Endothelial cell of umbilical vein (primary cell): ENCODE results near the gene ZNF627. TPM values are rescaled to one million over a fixed set of nuclear protein-coding genes. Genes with fewer than 3 reads are reported as not detected.

ENCODE experiments used
- BruUV-seq: library from RNA; stranded (reverse); fragments of 400-500 nt; replicated peaks from 2 replicates; lab custom pipeline; 2021; lab: Mats Ljungman, UMichigan
- CTCF ChIA-PET: fragments of 300-600, 350-600 bp; sonication (Branson Sonifier 250); formaldehyde crosslinking; loops from one replicate; lab custom pipeline; 2021; ENCODE audit warnings: antibody characterized with exemption, inconsistent platforms; lab: Charles Lee
- POLR2A ChIA-PET: fragments of 300-600, 350-600 bp; sonication (Branson Sonifier 250); formaldehyde crosslinking; loops from one replicate; lab custom pipeline; 2021; ENCODE audit warnings: antibody characterized with exemption, inconsistent platforms; lab: Charles Lee
- DNase-seq: peaks from one replicate; pipeline ENCODE4 v3.0.0-alpha.2; 2011; ENCODE audit warnings: low read depth, low spot score
- FAIRE-seq: peaks from 2 replicates; lab custom pipeline; 2011; peaks lifted over from hg19 to GRCh38; lab: Jason Lieb, UNC
- H2AFZ ChIP-seq: 2 replicates; pipeline ENCODE4 v1.6.0; 2012; ENCODE audit warnings: low read depth, low read length, control low read depth, inconsistent platforms
- H3K27ac ChIP-seq: 2 replicates; pipeline ENCODE4 v1.5.1; 2011; ENCODE audit warnings: low read depth, mild to moderate bottlenecking, control low read depth, low read length, moderate library complexity; ENCODE audit not compliant: insufficient read depth
- H3K27me3 ChIP-seq, 2 experiments: 2 replicates each; pipeline versions ENCODE4 v1.6.0 to v1.6.1; 2011; ENCODE audit warnings: low read length in 2 of 2, mixed read lengths in 1 of 2; ENCODE audit not compliant: control insufficient read depth in 2 of 2, insufficient read depth in 2 of 2
- H3K36me3 ChIP-seq, 2 experiments: 2 replicates in 1 of 2; 3 replicates in 1 of 2; pipeline ENCODE4 v1.5.1; 2011; ENCODE audit warnings: low read length in 2 of 2, mild to moderate bottlenecking in 1 of 2, moderate library complexity in 1 of 2; ENCODE audit not compliant: control insufficient read depth in 2 of 2, insufficient read depth in 2 of 2; ENCODE audit errors: extremely low read depth in 1 of 2
- H3K4me1 ChIP-seq: 3 replicates; pipeline ENCODE4 v1.5.1; 2011; ENCODE audit warnings: mild to moderate bottlenecking, low read length; ENCODE audit not compliant: control insufficient read depth, insufficient read depth; ENCODE audit errors: extremely low read depth
- H3K4me2 ChIP-seq: 2 replicates; pipeline ENCODE4 v1.6.1; 2011; ENCODE audit warnings: low read length, control low read depth, mixed read lengths; ENCODE audit not compliant: insufficient read depth
- H3K4me3 ChIP-seq, 3 experiments: fragments of 200-600 bp in 1 of 3; sonication (generic), shearing (Covaris generic) in 1 of 3; replicated peaks in 1 of 3; 2 replicates each; pipeline ENCODE4 v1.5.1; 2011 to 2016; ENCODE audit warnings: control low read depth in 3 of 3, low read length in 3 of 3, mild to moderate bottlenecking in 2 of 3, inconsistent platforms in 1 of 3, low read depth in 1 of 3, moderate library complexity in 1 of 3; ENCODE audit not compliant: insufficient read depth in 1 of 3
- H3K79me2 ChIP-seq: 2 replicates; pipeline ENCODE4 v1.6.0; 2012; ENCODE audit warnings: low read length, inconsistent platforms; ENCODE audit not compliant: control insufficient read depth, insufficient read depth
- H3K9ac ChIP-seq: replicated peaks from 2 replicates; pipeline ENCODE3; 2011; ENCODE audit warnings: low read length, control low read depth; ENCODE audit not compliant: insufficient read depth; ENCODE audit errors: extremely low read depth
- H3K9me1 ChIP-seq: replicated peaks from 3 replicates; pipeline ENCODE4 v1.6.0; 2011; ENCODE audit warnings: mild to moderate bottlenecking, low read length; ENCODE audit not compliant: control insufficient read depth, insufficient read depth; ENCODE audit errors: extremely low read depth
- H3K9me3 ChIP-seq: replicated peaks from 2 replicates; pipeline ENCODE4 v1.5.1; 2012; ENCODE audit warnings: low read length, inconsistent platforms; ENCODE audit not compliant: control insufficient read depth, insufficient read depth
- H4K20me1 ChIP-seq: replicated peaks from 2 replicates; pipeline ENCODE3; 2011; ENCODE audit warnings: mild to moderate bottlenecking, low read length; ENCODE audit not compliant: control insufficient read depth, insufficient read depth; ENCODE audit errors: extremely low read depth
- FOS ChIP-seq: IDR thresholded peaks from 2 replicates; pipeline ENCODE4 v1.6.1; 2011; ENCODE audit warnings: mild to moderate bottlenecking, low read length, moderate library complexity, borderline replicate concordance; ENCODE audit not compliant: insufficient read depth
- GATA2 ChIP-seq: IDR thresholded peaks from 2 replicates; pipeline ENCODE4 v1.7.0; 2011; ENCODE audit warnings: low read depth, mild to moderate bottlenecking, moderate library complexity, mixed read lengths, low read length; ENCODE audit not compliant: insufficient read length, insufficient read depth
- JUN ChIP-seq: IDR thresholded peaks from 2 replicates; pipeline ENCODE4 v1.6.1; 2011; ENCODE audit warnings: borderline replicate concordance, low read depth; ENCODE audit not compliant: insufficient read length, insufficient read depth
- MYC ChIP-seq: IDR thresholded peaks from one replicate; pipeline ENCODE4 v1.6.1; 2011; ENCODE audit warnings: mild to moderate bottlenecking, low read depth, low read length
- POLR2AphosphoS5 ChIP-seq: IDR thresholded peaks from 2 replicates; pipeline ENCODE4 v1.6.1; 2012; ENCODE audit warnings: low read depth, mild to moderate bottlenecking, control low read depth, low read length, moderate library complexity; ENCODE audit not compliant: insufficient read depth
- dilution Hi-C: fragments of 300-500 bp; cut with MboI; formaldehyde crosslinking; loops from one replicate; pipeline ENCODE4 v1.15.0; 2019; ENCODE audit warnings: low sequenced_read_pairs; ENCODE audit not compliant: extremely low pct_ligation_motif_present
- intact Hi-C: fragments of 100-400 bp; cut with micrococcal nuclease; formaldehyde crosslinking; loops from one replicate; pipeline ENCODE4 v1.10.0; 2022
- polyA plus RNA-seq, 4 experiments: library from polyadenylated mRNA; depleted of rRNA in 3 of 4; stranded (reverse) in 3 of 4; unstranded in 1 of 4; fragments of >200 nt; gene quantifications; 2 replicates each; pipeline versions ENCODE4 v1.2.1 to v1.2.3, GENCODE V29; 2011 to 2012; ENCODE audit warnings: missing spikeins in 1 of 4
- total RNA-seq: library from RNA; stranded (reverse); gene quantifications from 2 replicates; pipeline ENCODE4 v1.2.3, GENCODE V29; 2021

ZNF627 gene
- total and polyA plus RNA-seq, 2 donors (not counting 3 experiments of a cell fraction or from before 2014, with no cell fraction given), result 5.6 to 9.7 TPM

- TF ChIP-seq POLR2AphosphoS5 (no peak), GATA2 (no peak), MYC (no peak), JUN (no peak)
- FAIRE-seq (no peak), DNase-seq (no peak)
- Histone ChIP-seq H3K4me2 (no peak overlapping the region), H3K4me1 (no peaks in the 10 kb centered on the region), H3K9me1 (no peaks in the 10 kb centered on the region), H4K20me1 (no peaks in the 10 kb centered on the region), H3K9ac (no peak overlapping the region), H2AFZ (no peak overlapping the region), H3K27ac (no peak overlapping the region), H3K27me3 (no peaks in the 10 kb centered on the region), H3K4me3 (no peak overlapping the region), H3K36me3 (peaks cover 2 to 4% of the 10 kb centered on the region in 2 experiments), H3K79me2 (no peaks in the 10 kb centered on the region), H3K9me3 (peaks cover 10% of the 10 kb centered on the region)
- intact Hi-C loops (no loop called here), dilution Hi-C loops (no loop called here)
- CTCF ChIA-PET, result no interaction called here
- POLR2A ChIA-PET, result no interaction called here
- BruUV-seq, result no TSS peak
Measured at GRCh38 chr19:11651062-11651461, 53.8 kb downstream of the ZNF627 start.

GRCh38 chr19:11652056-11652455, 54.8 kb downstream of the ZNF627 start:
- Histone ChIP-seq H3K4me1 (no peaks in the 10 kb centered on the region), H3K27ac (no peak overlapping the region), H3K9me3 (peaks cover 10% of the 10 kb centered on the region), H3K36me3 (peaks cover 2 to 4% of the 10 kb centered on the region in 2 experiments), H3K4me2 (no peak overlapping the region), H2AFZ (no peak overlapping the region), H3K9ac (no peak overlapping the region), H3K27me3 (no peaks in the 10 kb centered on the region), H4K20me1 (no peaks in the 10 kb centered on the region), H3K4me3 (no peak overlapping the region), H3K79me2 (no peaks in the 10 kb centered on the region), H3K9me1 (no peaks in the 10 kb centered on the region)
- BruUV-seq, result no TSS peak
- intact Hi-C loops (no loop called here), dilution Hi-C loops (no loop called here)
- no peak for FAIRE-seq
- POLR2A ChIA-PET, result no interaction called here
- DNase-seq, result no peak
- CTCF ChIA-PET, result no interaction called here
- TF ChIP-seq FOS (no peak), POLR2AphosphoS5 (no peak)
